ENCODE results near the gene TNIP2. TPM values are rescaled to one million over a fixed set of nuclear protein-coding genes. Genes with fewer than 3 reads are reported as not detected.
A peak's percentile ranks its signal among the peaks of the same experiment; 100 is the strongest.

Gene TNIP2
- total RNA-seq, 1 donor from 2014 or later, result 69.2 TPM

- intact Hi-C loops (cut with micrococcal nuclease), result loop anchor here (1.0 to 2.0 kb wide), 4 partner anchors 15 to 139 kb away; no protein-coding TSS in a partner anchor
- H3K4me3 Mint-ChIP-seq (ENCODE audit: low read depth), result peak overlapping the region; percentile 79
- no peaks in the 10 kb centered on the region for H3K9me3 Mint-ChIP-seq
- no peaks in the 10 kb centered on the region for H3K27me3 Mint-ChIP-seq (ENCODE audit: low read depth)
- H3K36me3 Mint-ChIP-seq (ENCODE audit: low read depth), result no peaks in the 10 kb centered on the region
- H3K27ac Mint-ChIP-seq, result peak overlapping the region; percentile 87
- H3K4me1 Mint-ChIP-seq (ENCODE audit: low read depth), result peaks cover 51% of the 10 kb centered on the region
- DNase-seq (ENCODE audit: low spot score), result peak; percentile 46
These were observed 41.6 kb upstream of the TNIP2 start for GRCh38 chr4:2797545-2798305.

GRCh38 chr4:2796849-2797544 is 40.9 kb upstream of the TNIP2 start:
- Mint-ChIP-seq H3K9me3 (no peaks in the 10 kb centered on the region), H3K4me1 (ENCODE audit: low read depth) (peaks cover 51% of the 10 kb centered on the region), H3K36me3 (ENCODE audit: low read depth) (no peaks in the 10 kb centered on the region), H3K4me3 (ENCODE audit: low read depth) (no peak overlapping the region), H3K27me3 (ENCODE audit: low read depth) (no peaks in the 10 kb centered on the region), H3K27ac (no peak overlapping the region)
- intact Hi-C loops (cut with micrococcal nuclease), result no loop called here
- no peak for DNase-seq (ENCODE audit: low spot score)

GRCh38 chr4:2795893-2796848 is 40.0 kb upstream of the TNIP2 start:
- no peak overlapping the region for H3K27ac Mint-ChIP-seq
- H3K27me3 Mint-ChIP-seq (ENCODE audit: low read depth), result no peaks in the 10 kb centered on the region
- H3K4me3 Mint-ChIP-seq (ENCODE audit: low read depth), result no peak overlapping the region
- no peak for DNase-seq (ENCODE audit: low spot score)
- no peaks in the 10 kb centered on the region for H3K36me3 Mint-ChIP-seq (ENCODE audit: low read depth)
- H3K4me1 Mint-ChIP-seq (ENCODE audit: low read depth), result peaks cover 47% of the 10 kb centered on the region
- intact Hi-C loops (cut with micrococcal nuclease), result no loop called here
- no peaks in the 10 kb centered on the region for H3K9me3 Mint-ChIP-seq

- intact Hi-C loops (cut with micrococcal nuclease), result no loop called here
- Mint-ChIP-seq H3K36me3 (ENCODE audit: low read depth) (no peaks in the 10 kb centered on the region), H3K4me3 (ENCODE audit: low read depth) (no peak overlapping the region), H3K9me3 (no peaks in the 10 kb centered on the region), H3K27me3 (ENCODE audit: low read depth) (no peaks in the 10 kb centered on the region), H3K27ac (no peak overlapping the region), H3K4me1 (ENCODE audit: low read depth) (peaks cover 44% of the 10 kb centered on the region)
- DNase-seq (ENCODE audit: low spot score), result no peak
These were observed 39.3 kb upstream of the TNIP2 start for GRCh38 chr4:2795300-2795892.

- H3K27me3 Mint-ChIP-seq (ENCODE audit: low read depth), result no peaks in the 10 kb centered on the region
- no peaks in the 10 kb centered on the region for H3K36me3 Mint-ChIP-seq (ENCODE audit: low read depth)
- intact Hi-C loops (cut with micrococcal nuclease), result no loop called here
- H3K4me3 Mint-ChIP-seq (ENCODE audit: low read depth), result peak overlapping the region; percentile 85
- no peak for DNase-seq (ENCODE audit: low spot score)
- H3K4me1 Mint-ChIP-seq (ENCODE audit: low read depth), result peaks cover 41% of the 10 kb centered on the region
- H3K9me3 Mint-ChIP-seq, result no peaks in the 10 kb centered on the region
- H3K27ac Mint-ChIP-seq, result no peak overlapping the region
These were observed 38.6 kb upstream of the TNIP2 start for GRCh38 chr4:2794486-2795299.

- peak overlapping the region; percentile 85 for H3K4me3 Mint-ChIP-seq (ENCODE audit: low read depth)
- peak overlapping the region; percentile 69 for H3K27ac Mint-ChIP-seq
- no peaks in the 10 kb centered on the region for H3K27me3 Mint-ChIP-seq (ENCODE audit: low read depth)
- no peak for DNase-seq (ENCODE audit: low spot score)
- H3K9me3 Mint-ChIP-seq, result no peaks in the 10 kb centered on the region
- peaks cover 42% of the 10 kb centered on the region for H3K4me1 Mint-ChIP-seq (ENCODE audit: low read depth)
- intact Hi-C loops (cut with micrococcal nuclease), result no loop called here
- H3K36me3 Mint-ChIP-seq (ENCODE audit: low read depth), result no peaks in the 10 kb centered on the region
These were observed 37.7 kb upstream of the TNIP2 start for GRCh38 chr4:2793586-2794485.

GRCh38 chr4:2792711-2793585 is 36.8 kb upstream of the TNIP2 start, which contains the start of gene SH3BP2:
Gene SH3BP2, plus strand, starts transcription at chr4:2793085. Its CDS starts 27,533 bp downstream, at chr4:2820618.
- Mint-ChIP-seq H3K9me3 (no peaks in the 10 kb centered on the region), H3K27ac (peak within 1 kb of the TSS; percentile 69)
- intact Hi-C loops (cut with micrococcal nuclease), result no loop called here

GRCh38 chr4:2792396-2792710 is 36.2 kb upstream of the TNIP2 start:
- H3K27ac Mint-ChIP-seq, result no peak overlapping the region
- intact Hi-C loops (cut with micrococcal nuclease), result no loop called here
- no peak for DNase-seq (ENCODE audit: low spot score)
- H3K4me1 Mint-ChIP-seq (ENCODE audit: low read depth), result peaks cover 34% of the 10 kb centered on the region
- H3K4me3 Mint-ChIP-seq (ENCODE audit: low read depth), result no peak overlapping the region
- H3K36me3 Mint-ChIP-seq (ENCODE audit: low read depth), result no peaks in the 10 kb centered on the region
- H3K9me3 Mint-ChIP-seq, result no peaks in the 10 kb centered on the region
- H3K27me3 Mint-ChIP-seq (ENCODE audit: low read depth), result no peaks in the 10 kb centered on the region

More at GRCh38 chr4:2792711-2793585, 36.8 kb upstream of the TNIP2 start, which contains the start of gene SH3BP2:
- H3K4me1 Mint-ChIP-seq (ENCODE audit: low read depth), result peaks cover 36% of the 10 kb centered on the region
- no peaks in the 10 kb centered on the region for H3K27me3 Mint-ChIP-seq (ENCODE audit: low read depth)
- no peaks in the 10 kb centered on the region for H3K36me3 Mint-ChIP-seq (ENCODE audit: low read depth)
- H3K4me3 Mint-ChIP-seq (ENCODE audit: low read depth), result peak within 1 kb of the TSS; percentile 85
- no peak for DNase-seq (ENCODE audit: low spot score)

- no peak for DNase-seq (ENCODE audit: low spot score)
- H3K9me3 Mint-ChIP-seq, result no peaks in the 10 kb centered on the region
- H3K4me1 Mint-ChIP-seq (ENCODE audit: low read depth), result peaks cover 31% of the 10 kb centered on the region
- no peak overlapping the region for H3K27ac Mint-ChIP-seq
- no peaks in the 10 kb centered on the region for H3K36me3 Mint-ChIP-seq (ENCODE audit: low read depth)
- intact Hi-C loops (cut with micrococcal nuclease), result no loop called here
- H3K4me3 Mint-ChIP-seq (ENCODE audit: low read depth), result peak overlapping the region; percentile 5
- no peaks in the 10 kb centered on the region for H3K27me3 Mint-ChIP-seq (ENCODE audit: low read depth)
These were observed 35.6 kb upstream of the TNIP2 start for GRCh38 chr4:2791518-2792395.

All from activated T-helper 2 cell treated with anti-CD3 and anti-CD28 coated beads, Interferon-gamma antibody, Interleukin-2, Interleukin-4, amounts not matched to agents 10 μg/mL and 5 μg/mL and 100 μg/mL, durations not matched to agents 14 hours and 24 hours and 36 hours (primary cell).